Stimulated activated CD8-positive, alpha-beta memory T cell treated with anti-CD3 and anti-CD28 coated beads, Interleukin-2, amount 100 ng/mL, for 48 hours (primary cell): ENCODE measurements around the gene PLEK.
"Not testable (repeated sequence)": the region's sequence is repeated elsewhere in the genome, so short reads cannot be mapped to it uniquely, and the experiment has no call there.

Experiments used
- DNase-seq, 2 donors: peaks; one replicate each; pipeline ENCODE4 v3.0.0-alpha.2; 2020; ENCODE audit warnings: low read depth in 2 of 2

PLEK gene

GRCh38 chr2:68384485-68385107 lies 19.5 kb downstream of the PLEK start:
- no peak for DNase-seq

GRCh38 chr2:68385220-68385906 lies 20.3 kb downstream of the PLEK start:
- peak in 1 of 2 donors; percentile 17 for DNase-seq

GRCh38 chr2:68385907-68386287 lies 20.8 kb downstream of the PLEK start:
- no peak for DNase-seq

- DNase-seq = no peak
Observed at GRCh38 chr2:68386365-68386764, 21.3 kb downstream of the PLEK start.

- DNase-seq = no peak
Observed at GRCh38 chr2:68387408-68388350, 22.6 kb downstream of the PLEK start.

GRCh38 chr2:68388358-68388757 lies 23.3 kb downstream of the PLEK start:
- no peak for DNase-seq

- DNase-seq = no peak
Observed at GRCh38 chr2:68388772-68389171, 23.7 kb downstream of the PLEK start.

- DNase-seq = no peak
Observed at GRCh38 chr2:68390114-68390513, 25.0 kb downstream of the PLEK start.

- DNase-seq = no peak
Observed at GRCh38 chr2:68390586-68390985, 25.5 kb downstream of the PLEK start.

- no peak for DNase-seq
Observed at GRCh38 chr2:68391099-68391498, 26.0 kb downstream of the PLEK start.

- no peak for DNase-seq
Observed at GRCh38 chr2:68391869-68392268, 26.8 kb downstream of the PLEK start.

- no peak for DNase-seq
Observed at GRCh38 chr2:68396093-68396492, 31.0 kb downstream of the PLEK start.

- DNase-seq = not testable (repeated sequence)
Observed at GRCh38 chr2:68397704-68398263, 32.7 kb downstream of the PLEK start.

- DNase-seq = no peak
Observed at GRCh38 chr2:68403199-68403644, 38.1 kb downstream of the PLEK start.

- no peak for DNase-seq
Observed at GRCh38 chr2:68404164-68404563, 39.1 kb downstream of the PLEK start.

- DNase-seq = no peak
Observed at GRCh38 chr2:68404893-68405799, 40.1 kb downstream of the PLEK start.

- DNase-seq = no peak
Observed at GRCh38 chr2:68411397-68412126, 46.5 kb downstream of the PLEK start.

GRCh38 chr2:68412127-68412819 lies 47.2 kb downstream of the PLEK start:
- DNase-seq = no peak

- no peak for DNase-seq
Observed at GRCh38 chr2:68413466-68413865, 48.4 kb downstream of the PLEK start.

GRCh38 chr2:68414452-68414851 lies 49.4 kb downstream of the PLEK start:
- DNase-seq = no peak
